Measurements from ENCODE around the gene UGP2. TPM values are rescaled to one million over a fixed set of nuclear protein-coding genes. Genes with fewer than 3 reads are reported as not detected.

The UGP2 gene
- total RNA-seq, 1 donor from 2014 or later = 69.9 TPM

- no peak for DNase-seq (ENCODE audit: low read depth)
- no peak overlapping the region for H3K4me3 ChIP-seq (ENCODE audit: low read depth, low read length)
Measured at GRCh38 chr2:63853527-63854310, 12.0 kb downstream of the UGP2 start.

GRCh38 chr2:63855418-63856302, 14.0 kb downstream of the UGP2 start:
- TF ChIP-seq CTCF (IDR thresholded peaks at IDR 0.05; ENCODE audit: insufficient read depth, low read length, poor library complexity, severe bottlenecking) = no peak
- DNase-seq (ENCODE audit: low read depth) = no peak
- Histone ChIP-seq H3K27me3 (ENCODE audit: control insufficient read depth, insufficient read depth, low read length) (no peaks in the 10 kb centered on the region), H3K36me3 (ENCODE audit: control insufficient read depth, insufficient read depth, low read length) (no peaks in the 10 kb centered on the region), H3K4me3 (ENCODE audit: low read depth, low read length) (no peak overlapping the region)

More at GRCh38 chr2:63853527-63854310, 12.0 kb downstream of the UGP2 start:
- Histone ChIP-seq H3K36me3 (ENCODE audit: control insufficient read depth, insufficient read depth, low read length) (no peaks in the 10 kb centered on the region), H3K27me3 (ENCODE audit: control insufficient read depth, insufficient read depth, low read length) (no peaks in the 10 kb centered on the region)
- TF ChIP-seq CTCF (IDR thresholded peaks at IDR 0.05; ENCODE audit: insufficient read depth, low read length, poor library complexity, severe bottlenecking) = no peak

GRCh38 chr2:63856303-63856603, 14.6 kb downstream of the UGP2 start:
- no peak for TF ChIP-seq CTCF (IDR thresholded peaks at IDR 0.05; ENCODE audit: insufficient read depth, low read length, poor library complexity, severe bottlenecking)
- no peak for DNase-seq (ENCODE audit: low read depth)

GRCh38 chr2:63858291-63858690, 16.6 kb downstream of the UGP2 start:
- no peaks in the 10 kb centered on the region for H3K27me3 ChIP-seq (ENCODE audit: control insufficient read depth, insufficient read depth, low read length)
- no peak overlapping the region for H3K4me3 ChIP-seq (ENCODE audit: low read depth, low read length)
- no peak for TF ChIP-seq CTCF (IDR thresholded peaks at IDR 0.05; ENCODE audit: insufficient read depth, low read length, poor library complexity, severe bottlenecking)
- DNase-seq (ENCODE audit: low read depth) = no peak
- H3K36me3 ChIP-seq (ENCODE audit: control insufficient read depth, insufficient read depth, low read length) = no peaks in the 10 kb centered on the region

More at GRCh38 chr2:63856303-63856603, 14.6 kb downstream of the UGP2 start:
- Histone ChIP-seq H3K36me3 (ENCODE audit: control insufficient read depth, insufficient read depth, low read length) (no peaks in the 10 kb centered on the region), H3K4me3 (ENCODE audit: low read depth, low read length) (no peak overlapping the region), H3K27me3 (ENCODE audit: control insufficient read depth, insufficient read depth, low read length) (no peaks in the 10 kb centered on the region)

- DNase-seq (ENCODE audit: low read depth) = no peak
- peak; percentile 28 for TF ChIP-seq CTCF (IDR thresholded peaks at IDR 0.05; ENCODE audit: insufficient read depth, low read length, poor library complexity, severe bottlenecking)
- H3K4me3 ChIP-seq (ENCODE audit: low read depth, low read length) = no peak overlapping the region
- no peaks in the 10 kb centered on the region for H3K36me3 ChIP-seq (ENCODE audit: control insufficient read depth, insufficient read depth, low read length)
- H3K27me3 ChIP-seq (ENCODE audit: control insufficient read depth, insufficient read depth, low read length) = no peaks in the 10 kb centered on the region
Measured at GRCh38 chr2:63861220-63861822, 19.6 kb downstream of the UGP2 start.
